Kidney epithelial cell (primary cell): Measurements from ENCODE around the gene TC2N. TPM values are rescaled to one million over a fixed set of nuclear protein-coding genes. Genes with fewer than 3 reads are reported as not detected.

Source experiments
- DNase-seq: peaks from one replicate; pipeline ENCODE4 v3.0.0-alpha.2; 2010; ENCODE audit warnings: low read depth
- H3K27me3 ChIP-seq: 2 replicates; pipeline ENCODE4 v1.6.0; 2011; ENCODE audit warnings: low read length; ENCODE audit not compliant: control insufficient read depth, insufficient read depth
- H3K36me3 ChIP-seq: 2 replicates; pipeline ENCODE4 v1.5.1; 2011; ENCODE audit warnings: low read length; ENCODE audit not compliant: control insufficient read depth, insufficient read depth
- H3K4me3 ChIP-seq: 2 replicates; pipeline ENCODE4 v1.5.1; 2011; ENCODE audit warnings: low read depth, mild to moderate bottlenecking, control low read depth, low read length
- total RNA-seq: library from RNA; depleted of rRNA; stranded (reverse); fragments of >200 nt; gene quantifications from 2 replicates; pipeline ENCODE4 v1.2.3, GENCODE V29; 2015
- TF ChIP-seq, protein P1 (sequence below): IDR thresholded peaks from 2 replicates; pipeline ENCODE4 v1.5.1; 2011; ENCODE audit warnings: mild to moderate bottlenecking, moderate library complexity, low read length, control low read depth, inconsistent platforms; ENCODE audit not compliant: insufficient read depth, poor library complexity, severe bottlenecking

TC2N gene
- total RNA-seq, 1 donor from 2014 or later, result 9.6 TPM

DNA sequence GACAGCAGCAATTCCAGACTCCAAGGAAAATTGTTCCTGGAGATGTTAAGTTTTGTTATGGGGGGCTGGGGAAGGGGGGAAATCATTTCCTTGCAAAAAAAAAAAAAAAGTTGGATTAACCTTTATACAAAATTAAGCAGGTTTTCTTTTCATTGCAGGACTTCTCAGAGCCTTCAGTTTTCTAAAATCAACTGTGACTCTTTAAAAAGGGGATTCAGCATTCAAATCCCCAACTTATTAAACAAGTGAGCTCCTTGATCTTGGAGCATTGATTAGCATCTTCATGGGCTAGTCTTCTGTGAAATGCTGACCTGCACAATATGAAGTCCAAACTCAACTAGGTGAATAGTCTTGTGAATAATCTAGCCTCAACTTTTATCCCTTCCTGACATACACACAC, 7.1 kb downstream of the TC2N start:
- no peak for DNase-seq
- Histone ChIP-seq H3K4me3 (no peak overlapping the region), H3K36me3 (no peaks in the 10 kb centered on the region), H3K27me3 (peaks cover 2% of the 10 kb centered on the region)
- TF ChIP-seq, protein P1, sequence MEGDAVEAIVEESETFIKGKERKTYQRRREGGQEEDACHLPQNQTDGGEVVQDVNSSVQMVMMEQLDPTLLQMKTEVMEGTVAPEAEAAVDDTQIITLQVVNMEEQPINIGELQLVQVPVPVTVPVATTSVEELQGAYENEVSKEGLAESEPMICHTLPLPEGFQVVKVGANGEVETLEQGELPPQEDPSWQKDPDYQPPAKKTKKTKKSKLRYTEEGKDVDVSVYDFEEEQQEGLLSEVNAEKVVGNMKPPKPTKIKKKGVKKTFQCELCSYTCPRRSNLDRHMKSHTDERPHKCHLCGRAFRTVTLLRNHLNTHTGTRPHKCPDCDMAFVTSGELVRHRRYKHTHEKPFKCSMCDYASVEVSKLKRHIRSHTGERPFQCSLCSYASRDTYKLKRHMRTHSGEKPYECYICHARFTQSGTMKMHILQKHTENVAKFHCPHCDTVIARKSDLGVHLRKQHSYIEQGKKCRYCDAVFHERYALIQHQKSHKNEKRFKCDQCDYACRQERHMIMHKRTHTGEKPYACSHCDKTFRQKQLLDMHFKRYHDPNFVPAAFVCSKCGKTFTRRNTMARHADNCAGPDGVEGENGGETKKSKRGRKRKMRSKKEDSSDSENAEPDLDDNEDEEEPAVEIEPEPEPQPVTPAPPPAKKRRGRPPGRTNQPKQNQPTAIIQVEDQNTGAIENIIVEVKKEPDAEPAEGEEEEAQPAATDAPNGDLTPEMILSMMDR, result no peak

DNA sequence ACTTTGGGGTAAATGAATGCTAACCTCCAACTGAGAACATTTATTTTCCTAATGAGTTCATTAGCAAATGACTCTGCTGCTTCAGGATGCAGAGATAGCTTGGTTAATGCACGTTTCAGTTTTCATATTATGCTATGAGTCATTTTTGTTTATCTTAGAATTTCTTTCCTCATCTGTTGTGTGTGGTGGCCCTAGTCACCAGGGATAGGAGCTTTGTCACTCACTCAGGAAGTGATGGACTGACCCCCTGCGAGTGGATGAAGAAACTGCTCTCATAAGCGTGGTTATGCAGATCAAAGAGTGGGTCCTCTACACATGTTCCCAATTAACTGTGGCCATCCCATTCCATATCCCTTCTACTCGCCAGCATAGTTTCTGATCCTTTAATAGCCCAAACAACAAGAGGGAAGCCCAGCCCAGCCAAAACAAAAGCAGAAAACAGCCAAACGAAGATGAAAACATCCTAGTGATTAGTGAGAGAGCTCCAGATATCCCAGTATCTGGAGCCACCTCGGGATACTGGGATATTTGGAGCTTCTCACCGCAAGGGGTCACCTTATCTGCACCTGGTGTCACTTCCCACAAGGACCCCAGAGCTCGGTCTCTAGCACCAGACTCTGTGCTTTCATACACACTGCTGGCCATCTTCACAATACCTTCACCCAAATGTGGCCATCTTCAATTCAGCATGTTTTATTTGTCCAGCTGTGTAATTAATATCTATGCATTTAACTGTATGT, 8.6 kb downstream of the TC2N start:
- no peak for DNase-seq
- H3K27me3 ChIP-seq, result peaks cover 5% of the 10 kb centered on the region
- H3K4me3 ChIP-seq, result no peak overlapping the region
- TF ChIP-seq, protein P1, result no peak
- no peaks in the 10 kb centered on the region for H3K36me3 ChIP-seq

DNA sequence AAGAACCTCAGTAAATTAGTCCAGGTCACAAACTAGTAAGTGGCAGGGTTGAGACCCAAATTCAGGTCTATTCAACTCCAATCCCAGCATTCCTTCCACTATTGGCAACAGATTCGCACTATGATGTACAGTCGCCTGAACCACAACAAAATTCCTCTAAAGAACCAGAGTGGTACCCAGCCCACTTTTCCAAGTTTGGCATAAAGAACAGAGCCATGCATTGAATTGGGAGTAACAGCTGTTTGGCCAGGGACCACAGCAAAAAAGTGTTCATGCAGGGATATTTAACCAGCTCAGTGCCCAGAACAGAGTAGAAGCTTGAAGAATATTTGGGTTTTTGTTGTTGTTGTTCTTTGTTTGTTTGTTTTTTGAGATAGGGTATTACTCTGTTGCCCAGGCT, 9.7 kb downstream of the TC2N start:
- H3K27me3 ChIP-seq, result peaks cover 5% of the 10 kb centered on the region
- H3K4me3 ChIP-seq, result no peak overlapping the region
- DNase-seq, result no peak
- TF ChIP-seq, protein P1, result no peak
- no peaks in the 10 kb centered on the region for H3K36me3 ChIP-seq

DNA sequence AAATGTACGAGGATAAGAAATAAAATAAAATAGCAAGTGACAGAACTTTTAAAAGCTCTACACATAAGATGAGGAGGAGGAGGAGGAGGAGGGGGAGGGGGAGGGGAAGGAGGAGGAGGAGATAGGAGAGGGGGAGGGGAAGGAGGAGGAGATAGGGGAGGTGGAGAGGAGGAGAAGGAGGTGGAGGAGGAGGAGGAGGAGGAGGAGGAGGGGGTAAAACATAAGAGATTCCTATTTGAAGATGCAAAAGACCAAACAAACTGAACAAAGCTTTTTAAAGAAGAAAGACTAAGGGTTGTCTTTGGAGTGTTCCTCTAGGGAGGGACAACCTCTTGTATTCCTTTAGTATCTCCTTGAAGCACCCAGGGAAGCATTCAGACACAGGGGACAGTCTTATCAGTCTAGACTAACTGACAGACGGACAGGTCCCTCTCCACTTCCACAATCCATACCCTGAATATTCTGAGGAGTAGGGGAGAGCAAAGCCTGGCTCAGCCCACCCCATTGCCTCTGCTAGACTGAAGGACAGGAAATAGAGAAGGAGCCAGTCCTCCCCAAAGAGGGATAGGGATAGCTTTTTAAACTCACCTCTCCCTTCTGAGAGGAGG, 12.9 kb downstream of the TC2N start:
- Histone ChIP-seq H3K4me3 (no peak overlapping the region), H3K27me3 (peaks cover 3% of the 10 kb centered on the region), H3K36me3 (no peaks in the 10 kb centered on the region)
- TF ChIP-seq, protein P1, result no peak
- DNase-seq, result no peak

DNA sequence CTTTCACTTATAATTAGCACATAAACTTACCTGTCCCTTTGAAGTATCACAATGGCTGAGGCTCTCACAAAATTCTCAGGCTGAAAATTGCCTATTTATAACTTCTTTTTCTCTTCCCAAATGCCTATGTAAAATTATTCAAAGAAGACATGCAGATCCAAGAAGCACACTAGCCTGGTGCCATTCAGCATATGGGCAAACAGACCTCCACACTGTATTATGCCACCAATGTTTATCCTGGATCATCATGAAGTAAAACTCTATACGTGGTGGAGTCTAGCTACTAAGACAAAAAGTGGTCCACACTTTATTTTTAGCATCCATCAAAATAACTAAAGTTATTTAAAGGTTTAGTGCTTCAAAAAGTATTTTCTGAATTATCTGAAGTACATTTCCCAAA, 15.8 kb downstream of the TC2N start:
- no peak for DNase-seq

More for the DNA sequence above, 15.8 kb downstream of the TC2N start:
- TF ChIP-seq, protein P1, result no peak
- H3K36me3 ChIP-seq, result no peaks in the 10 kb centered on the region
- peaks cover 3% of the 10 kb centered on the region for H3K27me3 ChIP-seq
- H3K4me3 ChIP-seq, result no peak overlapping the region
